Purkinje cell (primary cell): ENCODE results near the gene CCDC6. TPM values are rescaled to one million over a fixed set of nuclear protein-coding genes. Genes with fewer than 3 reads are reported as not detected.

Source experiments
- polyA plus RNA-seq: library from polyadenylated mRNA; unstranded; fragments of >200 nt; fragmentation: Nextera tagmentation; gene quantifications from 2 replicates; pipeline ENCODE4 v1.2.1, GENCODE V29; 2014

Gene CCDC6
- 19.2 and 25.0 TPM in 2 replicates for polyA plus RNA-seq

DNA sequence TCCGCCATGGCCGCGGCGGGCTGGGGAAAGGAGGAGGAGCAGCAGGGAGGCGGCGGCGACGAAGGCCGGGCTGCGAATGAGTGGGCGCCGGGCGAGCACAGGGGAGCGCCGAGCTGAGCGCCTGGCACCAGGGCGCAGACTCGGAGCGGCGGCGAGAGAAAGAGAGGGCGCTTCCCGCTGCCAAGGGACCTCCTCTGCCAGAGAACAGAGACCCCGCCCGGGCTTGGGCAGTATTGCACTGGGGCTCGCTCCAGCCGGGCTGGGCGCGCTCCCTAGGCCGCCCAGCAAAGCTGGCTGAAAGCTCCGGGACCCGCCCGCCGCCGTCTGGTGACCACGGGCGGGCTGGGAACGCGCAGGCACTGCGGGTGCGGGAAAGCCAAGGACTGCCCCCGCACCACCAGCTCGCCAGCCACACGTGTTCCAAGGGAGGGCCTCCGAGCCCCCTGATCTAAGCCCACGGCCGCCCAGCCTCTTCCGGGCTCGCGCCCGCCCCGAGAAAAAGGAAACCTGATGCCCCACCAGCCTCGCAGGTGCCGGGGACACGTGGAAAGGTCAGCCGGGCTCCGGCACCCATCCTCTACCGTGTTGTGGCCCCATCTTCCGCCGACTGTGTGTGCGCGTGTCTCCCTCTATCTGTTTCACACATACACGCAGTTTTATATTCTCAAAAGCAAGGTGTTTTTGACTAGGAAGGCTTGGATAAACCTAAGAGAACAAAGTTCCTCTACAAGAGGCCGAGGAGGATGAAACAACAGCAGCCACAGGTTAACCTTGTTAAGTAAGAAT, at the start of gene CCDC6:
TSS of gene CCDC6 (minus strand) at position 140 of the 786 bp plus-strand sequence. CDS start at position 8, 132 bp downstream.

DNA sequence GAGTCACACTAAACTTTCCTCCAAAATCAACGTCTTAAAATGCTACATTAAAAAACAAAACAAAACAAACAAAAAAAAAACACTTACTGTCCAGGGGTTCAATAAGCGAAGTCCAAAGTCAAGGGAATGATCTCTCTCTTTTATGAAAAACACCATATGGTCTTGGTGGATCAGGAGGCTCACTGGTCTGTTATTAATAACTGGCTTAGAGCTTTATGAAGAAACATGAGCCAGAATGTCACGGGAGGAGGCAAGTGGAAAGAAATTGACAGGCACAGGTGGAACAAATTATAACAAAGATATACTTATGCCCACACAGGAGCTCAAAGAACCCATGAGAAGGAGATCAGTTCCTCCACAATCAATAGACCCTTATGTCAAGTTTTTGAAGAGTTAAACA, 153.1 kb downstream of the CCDC6 start, which contains the start of gene MRLN:
TSS of gene MRLN (minus strand) at position 189 of the 400 bp plus-strand sequence.

Other genes with a start within 250 kb of the CCDC6 start
- 1.8 and 2.5 TPM in 2 replicates for gene SLC16A9, start 196.7 kb downstream of the CCDC6 start, polyA plus RNA-seq
- gene MRLN, start 153.1 kb downstream of the CCDC6 start, polyA plus RNA-seq, result 5.6 and 25.2 TPM in 2 replicates